NCI-H146 treated with DMSO at 0.1 percent for 48 hours (cell line): ENCODE results near the gene RHOBTB1.
"Not testable (repeated sequence)": the region's sequence is repeated elsewhere in the genome, so short reads cannot be mapped to it uniquely, and the experiment has no call there.

Experiments used
- DNase-seq: peaks from one replicate; lab custom pipeline; 2025; ENCODE audit not compliant: unreplicated experiment; lab: John Stamatoyannopoulos, UW

Gene RHOBTB1

GRCh38 chr10:60944058-60944909, at the start of gene RHOBTB1:
RHOBTB1 (minus strand) TSS chr10:60944185; CDS start chr10:60911542, 32,643 bp downstream.
- DNase-seq: peak; percentile 54

GRCh38 chr10:60992636-60993035, 48.7 kb upstream of the RHOBTB1 start:
- no peak for DNase-seq

GRCh38 chr10:60990663-60991062, 46.7 kb upstream of the RHOBTB1 start:
- no peak for DNase-seq

GRCh38 chr10:60989400-60989876, 45.5 kb upstream of the RHOBTB1 start:
- DNase-seq: peak; percentile 76

- DNase-seq: no peak
Measured at GRCh38 chr10:60986791-60987190, 42.8 kb upstream of the RHOBTB1 start.

- no peak for DNase-seq
Measured at GRCh38 chr10:60985951-60986350, 42.0 kb upstream of the RHOBTB1 start.

- no peak for DNase-seq
Measured at GRCh38 chr10:60980997-60981396, 37.0 kb upstream of the RHOBTB1 start.

- DNase-seq: no peak
Measured at GRCh38 chr10:60979667-60980104, 35.7 kb upstream of the RHOBTB1 start.

GRCh38 chr10:60978287-60979115, 34.5 kb upstream of the RHOBTB1 start:
- DNase-seq: no peak

GRCh38 chr10:60977161-60978122, 33.5 kb upstream of the RHOBTB1 start:
- DNase-seq: no peak

- DNase-seq: no peak
Measured at GRCh38 chr10:60976687-60977086, 32.7 kb upstream of the RHOBTB1 start.

- DNase-seq: no peak
Measured at GRCh38 chr10:60975716-60976115, 31.7 kb upstream of the RHOBTB1 start.

- DNase-seq: no peak
Measured at GRCh38 chr10:60974463-60975149, 30.6 kb upstream of the RHOBTB1 start.

GRCh38 chr10:60973086-60973485, 29.1 kb upstream of the RHOBTB1 start:
- no peak for DNase-seq

GRCh38 chr10:60972181-60972580, 28.2 kb upstream of the RHOBTB1 start:
- DNase-seq: not testable (repeated sequence)

- DNase-seq: no peak
Measured at GRCh38 chr10:60970526-60970925, 26.5 kb upstream of the RHOBTB1 start.

GRCh38 chr10:60968504-60968903, 24.5 kb upstream of the RHOBTB1 start:
- DNase-seq: no peak

- DNase-seq: no peak
Measured at GRCh38 chr10:60967854-60968484, 24.0 kb upstream of the RHOBTB1 start.

- peak; percentile 15 for DNase-seq
Measured at GRCh38 chr10:60967260-60967659, 23.3 kb upstream of the RHOBTB1 start.

GRCh38 chr10:60965696-60966095, 21.7 kb upstream of the RHOBTB1 start:
- no peak for DNase-seq
